ENCODE measurements around the gene NAA35.

- TF ChIP-seq POLR2AphosphoS5 (IDR thresholded peaks at IDR 0.05; ENCODE audit: low read depth) (no peak), CTCF (IDR thresholded peaks at IDR 0.05; ENCODE audit: insufficient read depth, low read length) (no peak), SPI1 (IDR thresholded peaks at IDR 0.05; ENCODE audit: borderline replicate concordance, low read depth) (no peak), GABPA (IDR thresholded peaks at IDR 0.05; ENCODE audit: low read depth) (no peak)
- TF ChIP-seq, protein P1, sequence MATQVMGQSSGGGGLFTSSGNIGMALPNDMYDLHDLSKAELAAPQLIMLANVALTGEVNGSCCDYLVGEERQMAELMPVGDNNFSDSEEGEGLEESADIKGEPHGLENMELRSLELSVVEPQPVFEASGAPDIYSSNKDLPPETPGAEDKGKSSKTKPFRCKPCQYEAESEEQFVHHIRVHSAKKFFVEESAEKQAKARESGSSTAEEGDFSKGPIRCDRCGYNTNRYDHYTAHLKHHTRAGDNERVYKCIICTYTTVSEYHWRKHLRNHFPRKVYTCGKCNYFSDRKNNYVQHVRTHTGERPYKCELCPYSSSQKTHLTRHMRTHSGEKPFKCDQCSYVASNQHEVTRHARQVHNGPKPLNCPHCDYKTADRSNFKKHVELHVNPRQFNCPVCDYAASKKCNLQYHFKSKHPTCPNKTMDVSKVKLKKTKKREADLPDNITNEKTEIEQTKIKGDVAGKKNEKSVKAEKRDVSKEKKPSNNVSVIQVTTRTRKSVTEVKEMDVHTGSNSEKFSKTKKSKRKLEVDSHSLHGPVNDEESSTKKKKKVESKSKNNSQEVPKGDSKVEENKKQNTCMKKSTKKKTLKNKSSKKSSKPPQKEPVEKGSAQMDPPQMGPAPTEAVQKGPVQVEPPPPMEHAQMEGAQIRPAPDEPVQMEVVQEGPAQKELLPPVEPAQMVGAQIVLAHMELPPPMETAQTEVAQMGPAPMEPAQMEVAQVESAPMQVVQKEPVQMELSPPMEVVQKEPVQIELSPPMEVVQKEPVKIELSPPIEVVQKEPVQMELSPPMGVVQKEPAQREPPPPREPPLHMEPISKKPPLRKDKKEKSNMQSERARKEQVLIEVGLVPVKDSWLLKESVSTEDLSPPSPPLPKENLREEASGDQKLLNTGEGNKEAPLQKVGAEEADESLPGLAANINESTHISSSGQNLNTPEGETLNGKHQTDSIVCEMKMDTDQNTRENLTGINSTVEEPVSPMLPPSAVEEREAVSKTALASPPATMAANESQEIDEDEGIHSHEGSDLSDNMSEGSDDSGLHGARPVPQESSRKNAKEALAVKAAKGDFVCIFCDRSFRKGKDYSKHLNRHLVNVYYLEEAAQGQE (IDR thresholded peaks at IDR 0.05; ENCODE audit: insufficient replicate concordance, low read depth): no peak
These were observed 26.8 kb upstream of the NAA35 start for GRCh38 chr9:85914108-85914507.

Data from HL-60 (cell line).